Measurements from ENCODE around the gene HDAC6. TPM values are rescaled to one million over a fixed set of nuclear protein-coding genes. Genes with fewer than 3 reads are reported as not detected.

The HDAC6 gene
- total and polyA plus RNA-seq, 4 donors: 39.7 to 90.8 (median 78.4) TPM

DNA sequence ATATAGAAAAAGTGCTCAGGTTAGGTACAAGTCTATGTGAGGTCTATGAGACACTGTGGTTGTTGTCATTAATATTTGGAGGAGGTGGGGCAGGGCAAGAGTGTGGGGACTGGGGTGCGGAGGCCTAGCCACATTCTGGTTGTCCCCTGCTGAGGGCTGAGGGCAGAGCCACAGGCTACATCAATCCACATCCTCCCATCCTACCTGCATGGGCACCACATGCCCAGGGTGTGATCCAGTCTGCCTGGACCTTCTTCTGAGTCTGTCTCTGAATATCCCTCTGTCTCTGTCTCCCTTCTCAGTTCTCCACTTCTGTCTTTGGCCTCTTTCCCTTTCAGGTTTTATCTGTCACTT lies 16.7 kb upstream of the HDAC6 start:
- ATAC-seq (ENCODE audit: insufficient read depth, low FRiP score): no peak
- 83 to 89% methylated on average over 1 of the region's 1 CpG for WGBS, 2 donors
- H3K4me1 ChIP-seq (ENCODE audit: control insufficient read depth in 5 of 5, insufficient read depth in 5 of 5, low read length in 5 of 5): no peaks in the 10 kb centered on the region
- TF ChIP-seq, protein P1, sequence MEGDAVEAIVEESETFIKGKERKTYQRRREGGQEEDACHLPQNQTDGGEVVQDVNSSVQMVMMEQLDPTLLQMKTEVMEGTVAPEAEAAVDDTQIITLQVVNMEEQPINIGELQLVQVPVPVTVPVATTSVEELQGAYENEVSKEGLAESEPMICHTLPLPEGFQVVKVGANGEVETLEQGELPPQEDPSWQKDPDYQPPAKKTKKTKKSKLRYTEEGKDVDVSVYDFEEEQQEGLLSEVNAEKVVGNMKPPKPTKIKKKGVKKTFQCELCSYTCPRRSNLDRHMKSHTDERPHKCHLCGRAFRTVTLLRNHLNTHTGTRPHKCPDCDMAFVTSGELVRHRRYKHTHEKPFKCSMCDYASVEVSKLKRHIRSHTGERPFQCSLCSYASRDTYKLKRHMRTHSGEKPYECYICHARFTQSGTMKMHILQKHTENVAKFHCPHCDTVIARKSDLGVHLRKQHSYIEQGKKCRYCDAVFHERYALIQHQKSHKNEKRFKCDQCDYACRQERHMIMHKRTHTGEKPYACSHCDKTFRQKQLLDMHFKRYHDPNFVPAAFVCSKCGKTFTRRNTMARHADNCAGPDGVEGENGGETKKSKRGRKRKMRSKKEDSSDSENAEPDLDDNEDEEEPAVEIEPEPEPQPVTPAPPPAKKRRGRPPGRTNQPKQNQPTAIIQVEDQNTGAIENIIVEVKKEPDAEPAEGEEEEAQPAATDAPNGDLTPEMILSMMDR (IDR thresholded peaks at IDR 0.05; ENCODE audit: control extremely low read depth, extremely low read depth): no peak
- H3K36me3 ChIP-seq (ENCODE audit: control insufficient read depth in 4 of 4, insufficient read depth in 4 of 4, low read length in 4 of 4): no peaks in the 10 kb centered on the region
- H3K27ac ChIP-seq (ENCODE audit: low read depth in 1 of 2, low read length in 1 of 2): no peak overlapping the region
- no peak for DNase-seq
- no peaks in the 10 kb centered on the region for H3K27me3 ChIP-seq (ENCODE audit: control insufficient read depth in 3 of 3, insufficient read depth in 3 of 3, low read length in 2 of 3)
- H3K9me3 ChIP-seq (ENCODE audit: control insufficient read depth in 4 of 4, insufficient read depth in 3 of 4, low read length in 3 of 4): no peaks in the 10 kb centered on the region
- H3K9ac ChIP-seq (ENCODE audit: insufficient read depth in 1 of 2, low read length in 2 of 2): no peak overlapping the region
- H3K4me3 ChIP-seq: no peak overlapping the region

DNA sequence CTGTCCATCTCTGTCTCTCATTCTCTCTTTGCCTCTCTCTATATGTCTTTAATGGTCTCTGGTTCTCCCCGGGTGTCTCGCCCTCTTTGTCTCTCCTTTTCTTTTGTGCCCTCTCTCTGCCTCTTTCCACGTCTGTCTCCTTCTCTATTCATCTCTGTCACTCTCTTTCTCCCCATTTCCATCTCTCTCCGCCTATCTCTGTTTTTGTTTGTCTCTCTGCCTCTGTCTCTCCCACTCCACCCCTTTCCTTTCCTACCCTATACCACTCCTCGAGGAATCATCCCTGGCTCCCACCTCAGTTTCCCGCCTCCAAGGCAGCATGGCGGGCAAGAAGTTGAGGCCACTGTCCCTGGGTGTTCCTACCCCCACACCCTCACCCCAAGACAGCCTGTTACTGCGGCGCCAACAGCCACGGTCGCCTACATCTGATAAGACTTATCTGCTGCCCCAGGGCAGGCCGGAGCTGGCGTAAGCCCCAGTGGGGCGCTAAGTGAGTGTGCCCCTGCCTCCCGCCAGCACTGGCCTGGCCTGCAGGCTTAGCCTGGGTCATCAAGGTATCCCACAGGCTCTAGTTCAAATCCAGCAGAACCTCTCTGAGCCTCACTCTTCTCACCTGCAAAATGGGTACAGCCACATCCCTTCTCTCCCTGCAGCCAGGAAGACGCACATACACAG lies 16.2 kb upstream of the HDAC6 start:
- Histone ChIP-seq H3K27me3 (ENCODE audit: control insufficient read depth in 3 of 3, insufficient read depth in 3 of 3, low read length in 2 of 3) (no peaks in the 10 kb centered on the region), H3K27ac (ENCODE audit: low read depth in 1 of 2, low read length in 1 of 2) (no peak overlapping the region), H3K36me3 (ENCODE audit: control insufficient read depth in 4 of 4, insufficient read depth in 4 of 4, low read length in 4 of 4) (no peaks in the 10 kb centered on the region), H3K4me3 (no peak overlapping the region), H3K9ac (ENCODE audit: insufficient read depth in 1 of 2, low read length in 2 of 2) (no peak overlapping the region), H3K4me1 (ENCODE audit: control insufficient read depth in 5 of 5, insufficient read depth in 5 of 5, low read length in 5 of 5) (no peaks in the 10 kb centered on the region), H3K9me3 (ENCODE audit: control insufficient read depth in 4 of 4, insufficient read depth in 3 of 4, low read length in 3 of 4) (no peaks in the 10 kb centered on the region)
- DNase-seq: no peak
- 80 to 81% methylated on average over 14 to 16 of the region's 16 CpGs for WGBS, 2 donors
- ATAC-seq (ENCODE audit: insufficient read depth, low FRiP score): no peak
- TF ChIP-seq, protein P1 (IDR thresholded peaks at IDR 0.05; ENCODE audit: control extremely low read depth, extremely low read depth): no peak

DNA sequence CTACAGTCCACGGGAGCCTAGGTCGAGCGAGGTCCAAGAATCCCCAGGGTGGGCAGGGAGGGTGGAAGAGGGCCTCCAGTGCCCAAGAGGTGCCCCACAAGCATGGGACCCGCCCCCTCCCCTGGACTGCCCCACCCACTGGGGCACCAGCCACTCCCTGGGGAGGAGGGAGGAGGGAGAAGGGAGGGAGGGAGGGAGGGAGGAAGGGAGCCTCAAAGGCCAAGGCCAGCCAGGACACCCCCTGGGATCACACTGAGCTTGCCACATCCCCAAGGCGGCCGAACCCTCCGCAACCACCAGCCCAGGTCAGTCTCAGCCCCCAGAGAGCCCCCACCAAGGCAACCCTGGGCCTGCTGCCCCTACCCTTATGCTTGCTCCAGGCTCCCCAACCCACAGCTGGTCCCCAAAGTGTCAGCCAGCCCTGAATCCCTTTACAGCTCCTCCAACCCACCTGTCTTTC lies 15.5 kb upstream of the HDAC6 start, which contains the start of gene GATA1:
GATA1 (plus strand) TSS at position 250 of the 460 bp plus-strand sequence. CDS start 4,520 bp downstream, outside the sequence.
- no peak within 1 kb of the TSS for H3K4me3 ChIP-seq
- 83 to 91% methylated on average over 6 to 7 of the region's 7 CpGs for WGBS, 2 donors
- TF ChIP-seq, protein P1 (IDR thresholded peaks at IDR 0.05; ENCODE audit: control extremely low read depth, extremely low read depth): no peak

More for the DNA sequence above, 15.5 kb upstream of the HDAC6 start, which contains the start of gene GATA1:
- H3K4me1 ChIP-seq (ENCODE audit: control insufficient read depth in 5 of 5, insufficient read depth in 5 of 5, low read length in 5 of 5): no peaks in the 10 kb centered on the region
- H3K9me3 ChIP-seq (ENCODE audit: control insufficient read depth in 4 of 4, insufficient read depth in 3 of 4, low read length in 3 of 4): peaks cover 0 to 3% (median 0%) of the 10 kb centered on the region in 4 donors
- H3K9ac ChIP-seq (ENCODE audit: insufficient read depth in 1 of 2, low read length in 2 of 2): no peak within 1 kb of the TSS
- no peaks in the 10 kb centered on the region for H3K36me3 ChIP-seq (ENCODE audit: control insufficient read depth in 4 of 4, insufficient read depth in 4 of 4, low read length in 4 of 4)
- DNase-seq: no peak
- no peak within 1 kb of the TSS for H3K27ac ChIP-seq (ENCODE audit: low read depth in 1 of 2, low read length in 1 of 2)
- no peaks in the 10 kb centered on the region for H3K27me3 ChIP-seq (ENCODE audit: control insufficient read depth in 3 of 3, insufficient read depth in 3 of 3, low read length in 2 of 3)
- ATAC-seq (ENCODE audit: insufficient read depth, low FRiP score): no peak

Measured in lung (tissue), 12 donors.